T-helper 2 cell (primary cell): ENCODE results near the gene TBXA2R.
"Not testable (repeated sequence)": the region's sequence is repeated elsewhere in the genome, so short reads cannot be mapped to it uniquely, and the experiment has no call there.

Experiments used
- DNase-seq, 5 experiments: peaks; one replicate each; pipeline versions ENCODE4 v3.0.0 to v3.0.0-alpha.2; 2012 to 2022
- total RNA-seq, 2 donors: gene quantifications; one replicate each; lab custom pipeline; 2026; lab: John Stamatoyannopoulos, UW

TBXA2R gene
- total RNA-seq: 0.31 to 0.40 reads per million in 2 donors

GRCh38 chr19:3606690-3607289 lies at the start of gene TBXA2R:
TSS of gene TBXA2R (minus strand) at chr19:3606875. CDS start at chr19:3600634, 6,241 bp downstream.
- peak in 2 of 5 experiments; percentile 26 to 27 for DNase-seq

GRCh38 chr19:3656073-3656746 lies 49.5 kb upstream of the TBXA2R start:
- DNase-seq: no peak

- DNase-seq: no peak
These were observed 48.9 kb upstream of the TBXA2R start for GRCh38 chr19:3655402-3656072.

GRCh38 chr19:3653865-3654513 lies 47.3 kb upstream of the TBXA2R start:
- DNase-seq: no peak

- DNase-seq: no peak
These were observed 46.6 kb upstream of the TBXA2R start for GRCh38 chr19:3653081-3653795.

- no peak for DNase-seq
These were observed 45.7 kb upstream of the TBXA2R start for GRCh38 chr19:3652422-3652821.

- DNase-seq: no peak
These were observed 45.0 kb upstream of the TBXA2R start for GRCh38 chr19:3651684-3652083.

GRCh38 chr19:3649888-3650287 lies 43.2 kb upstream of the TBXA2R start:
- DNase-seq: no peak

GRCh38 chr19:3648037-3648905 lies 41.6 kb upstream of the TBXA2R start:
- DNase-seq: no peak

- not testable (repeated sequence) for DNase-seq
These were observed 40.4 kb upstream of the TBXA2R start for GRCh38 chr19:3647102-3647501.

- no peak for DNase-seq
These were observed 39.8 kb upstream of the TBXA2R start for GRCh38 chr19:3646336-3647092.

- no peak for DNase-seq
These were observed 39.1 kb upstream of the TBXA2R start for GRCh38 chr19:3645726-3646125.

GRCh38 chr19:3645067-3645396 lies 38.4 kb upstream of the TBXA2R start:
- no peak for DNase-seq

GRCh38 chr19:3644351-3645066 lies 37.8 kb upstream of the TBXA2R start:
- no peak for DNase-seq

- DNase-seq: no peak
These were observed 37.1 kb upstream of the TBXA2R start for GRCh38 chr19:3643674-3644313.

- DNase-seq: peak in 1 of 5 experiments; percentile 22
These were observed 36.5 kb upstream of the TBXA2R start for GRCh38 chr19:3642987-3643673.

- DNase-seq: no peak
These were observed 35.6 kb upstream of the TBXA2R start for GRCh38 chr19:3642296-3642695.

- DNase-seq: no peak
These were observed 35.0 kb upstream of the TBXA2R start for GRCh38 chr19:3641515-3642269.
